Endothelial cell of umbilical vein (primary cell): ENCODE results near the gene NAV2.

ENCODE experiments used
- EZH2 ChIP-seq: IDR thresholded peaks from 2 replicates; pipeline ENCODE4 v1.6.1; 2012; ENCODE audit warnings: borderline replicate concordance, low read depth, mild to moderate bottlenecking, moderate library complexity, low read length, inconsistent platforms; ENCODE audit not compliant: severe bottlenecking
- GATA2 ChIP-seq: IDR thresholded peaks from 2 replicates; pipeline ENCODE4 v1.7.0; 2011; ENCODE audit warnings: low read depth, mild to moderate bottlenecking, moderate library complexity, mixed read lengths, low read length; ENCODE audit not compliant: insufficient read length, insufficient read depth
- JUN ChIP-seq: IDR thresholded peaks from 2 replicates; pipeline ENCODE4 v1.6.1; 2011; ENCODE audit warnings: borderline replicate concordance, low read depth; ENCODE audit not compliant: insufficient read length, insufficient read depth
- MYC ChIP-seq: IDR thresholded peaks from one replicate; pipeline ENCODE4 v1.6.1; 2011; ENCODE audit warnings: mild to moderate bottlenecking, low read depth, low read length
- POLR2A ChIP-seq: IDR thresholded peaks from 2 replicates; pipeline ENCODE4 v1.6.1; 2012; ENCODE audit warnings: low read depth, mild to moderate bottlenecking, control low read depth, low read length
- POLR2AphosphoS5 ChIP-seq: IDR thresholded peaks from 2 replicates; pipeline ENCODE4 v1.6.1; 2012; ENCODE audit warnings: low read depth, mild to moderate bottlenecking, control low read depth, low read length, moderate library complexity; ENCODE audit not compliant: insufficient read depth
- TF ChIP-seq, protein P1 (sequence below): IDR thresholded peaks from 2 replicates; pipeline ENCODE4 v1.6.1; 2011; ENCODE audit not compliant: insufficient read depth, insufficient read length
- TF ChIP-seq, protein P2 (sequence below), 2 donors: IDR thresholded peaks; 1 replicate in 1 of 2; 2 replicates in 1 of 2; pipeline ENCODE4 v1.5.1; 2011; ENCODE audit warnings: low read length in 2 of 2, mild to moderate bottlenecking in 2 of 2, moderate library complexity in 2 of 2, control low read depth in 1 of 2, inconsistent platforms in 1 of 2, low read depth in 1 of 2; ENCODE audit not compliant: insufficient read depth in 1 of 2; ENCODE audit errors: extremely low read depth in 1 of 2

DNA sequence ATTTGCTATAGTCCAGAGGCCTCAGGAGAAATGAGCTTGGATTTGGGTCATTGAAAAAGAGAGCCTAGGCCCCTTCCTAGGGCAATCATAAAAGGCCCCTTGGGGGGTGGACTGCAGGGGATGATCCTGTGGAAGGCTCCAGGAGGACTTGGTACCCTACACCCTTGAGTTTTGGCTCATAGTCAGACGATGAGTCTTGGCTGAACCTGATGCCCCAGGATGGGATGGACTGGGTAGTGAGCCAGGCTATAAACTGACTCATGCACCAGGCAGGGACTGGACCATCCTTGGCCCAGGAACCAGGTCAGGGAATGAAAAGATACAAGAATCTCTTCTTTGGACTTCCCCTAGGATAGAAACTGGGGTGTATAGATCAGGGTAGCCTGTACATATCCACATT lies 54.2 kb downstream of the NAV2 start:
- TF ChIP-seq, protein P1, sequence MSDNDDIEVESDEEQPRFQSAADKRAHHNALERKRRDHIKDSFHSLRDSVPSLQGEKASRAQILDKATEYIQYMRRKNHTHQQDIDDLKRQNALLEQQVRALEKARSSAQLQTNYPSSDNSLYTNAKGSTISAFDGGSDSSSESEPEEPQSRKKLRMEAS, result no peak
- TF ChIP-seq, protein P2, sequence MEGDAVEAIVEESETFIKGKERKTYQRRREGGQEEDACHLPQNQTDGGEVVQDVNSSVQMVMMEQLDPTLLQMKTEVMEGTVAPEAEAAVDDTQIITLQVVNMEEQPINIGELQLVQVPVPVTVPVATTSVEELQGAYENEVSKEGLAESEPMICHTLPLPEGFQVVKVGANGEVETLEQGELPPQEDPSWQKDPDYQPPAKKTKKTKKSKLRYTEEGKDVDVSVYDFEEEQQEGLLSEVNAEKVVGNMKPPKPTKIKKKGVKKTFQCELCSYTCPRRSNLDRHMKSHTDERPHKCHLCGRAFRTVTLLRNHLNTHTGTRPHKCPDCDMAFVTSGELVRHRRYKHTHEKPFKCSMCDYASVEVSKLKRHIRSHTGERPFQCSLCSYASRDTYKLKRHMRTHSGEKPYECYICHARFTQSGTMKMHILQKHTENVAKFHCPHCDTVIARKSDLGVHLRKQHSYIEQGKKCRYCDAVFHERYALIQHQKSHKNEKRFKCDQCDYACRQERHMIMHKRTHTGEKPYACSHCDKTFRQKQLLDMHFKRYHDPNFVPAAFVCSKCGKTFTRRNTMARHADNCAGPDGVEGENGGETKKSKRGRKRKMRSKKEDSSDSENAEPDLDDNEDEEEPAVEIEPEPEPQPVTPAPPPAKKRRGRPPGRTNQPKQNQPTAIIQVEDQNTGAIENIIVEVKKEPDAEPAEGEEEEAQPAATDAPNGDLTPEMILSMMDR (IDR thresholded peaks at IDR 0.05; ENCODE audit: extremely low read depth in 1 of 2, insufficient read depth in 1 of 2, low read depth in 1 of 2, low read length in 2 of 2), result no peak
- TF ChIP-seq POLR2A, result no peak
- TF ChIP-seq MYC, result no peak
- no peak for TF ChIP-seq POLR2AphosphoS5
- no peak for TF ChIP-seq EZH2
- TF ChIP-seq JUN, result no peak
- no peak for TF ChIP-seq GATA2
